K562 (cell line): ENCODE results near the gene RSPH10B. TPM values are rescaled to one million over a fixed set of nuclear protein-coding genes. Genes with fewer than 3 reads are reported as not detected.
"Not testable (repeated sequence)": the region's sequence is repeated elsewhere in the genome, so short reads cannot be mapped to it uniquely, and the experiment has no call there.

ENCODE experiments used
- ATAC-seq: fragments of 200-7000 bp; cut with Tn5 transposase; 3 replicates; pipeline ENCODE4 v1.9.1; 2020; ENCODE audit warnings: moderate library complexity
- BruUV-seq: library from RNA; stranded (reverse); fragments of 400-500 nt; replicated peaks from 2 replicates; lab custom pipeline; 2021; lab: Mats Ljungman, UMichigan
- CTCF ChIA-PET: fragments of 300-600 bp; formaldehyde crosslinking; extraction: SDS; loops from one replicate; lab custom pipeline; 2021; ENCODE audit warnings: low intra/inter-chr PET ratio; lab: Yijun Ruan, JAX
- POLR2A ChIA-PET: fragments of 300-600, 350-650 bp; sonication (Branson Sonifier 250); formaldehyde crosslinking; extraction: SDS; loops from one replicate; lab custom pipeline; 2021; ENCODE audit warnings: antibody characterized with exemption, inconsistent platforms; lab: Yijun Ruan, JAX
- DNase-seq, 4 experiments: peaks; one replicate each; pipeline versions ENCODE4 v3.0.0 to v3.0.0-alpha.2; 2011 to 2018; ENCODE audit warnings: low spot score in 3 of 4, mixed read lengths in 3 of 4; ENCODE audit errors: extremely low read depth in 1 of 4
- FAIRE-seq: peaks from 2 replicates; lab custom pipeline; 2011; peaks lifted over from hg19 to GRCh38; lab: Jason Lieb, UNC
- H2AFZ ChIP-seq: 2 replicates; pipeline ENCODE4 v1.6.0; 2011; ENCODE audit warnings: low read depth, low read length, control low read depth, inconsistent platforms
- H3K27ac ChIP-seq: fragments of 200-600 bp; 3 replicates; pipeline ENCODE4 v1.8.0; 2011; ENCODE audit warnings: low read depth, mild to moderate bottlenecking, control low read depth, inconsistent platforms, low read length, moderate library complexity, mixed read lengths; ENCODE audit errors: extremely low read depth
- H3K27me3 ChIP-seq, 2 experiments: fragments of 300-600 bp in 1 of 2; 2 replicates in 1 of 2; 3 replicates in 1 of 2; pipeline versions ENCODE4 v1.6.0 to v1.8.0; 2011; ENCODE audit warnings: inconsistent platforms in 2 of 2, low read length in 2 of 2, mild to moderate bottlenecking in 1 of 2, mixed read lengths in 1 of 2, moderate library complexity in 1 of 2; ENCODE audit not compliant: control insufficient read depth in 2 of 2, insufficient read depth in 2 of 2
- H3K36me3 ChIP-seq: fragments of 300-600 bp; 3 replicates; pipeline ENCODE4 v1.8.0; 2011; ENCODE audit warnings: mild to moderate bottlenecking, low read length, inconsistent platforms; ENCODE audit not compliant: control insufficient read depth, insufficient read depth
- H3K4me1 ChIP-seq, 2 experiments: fragments of 200-600 bp in 1 of 2; replicated peaks in 1 of 2; 2 replicates in 1 of 2; 3 replicates in 1 of 2; pipeline versions ENCODE4 v1.5.1 to v1.8.0; 2011; ENCODE audit warnings: inconsistent platforms in 2 of 2, low read length in 2 of 2, mild to moderate bottlenecking in 1 of 2, mixed read lengths in 1 of 2, moderate library complexity in 1 of 2; ENCODE audit not compliant: control insufficient read depth in 2 of 2, insufficient read depth in 2 of 2
- H3K4me2 ChIP-seq: 2 replicates; pipeline ENCODE4 v1.6.1; 2011; ENCODE audit warnings: low read length, control low read depth, inconsistent platforms, mixed read lengths; ENCODE audit not compliant: insufficient read depth
- H3K4me3 ChIP-seq: fragments of 200-600 bp; sonication (generic), shearing (Covaris generic); 2 replicates; pipeline ENCODE4 v1.5.1; 2016; ENCODE audit warnings: control low read depth, inconsistent platforms
- H3K79me2 ChIP-seq: fragments of 200-600 bp; 3 replicates; pipeline ENCODE4 v1.8.0; 2011; ENCODE audit warnings: low read length, inconsistent platforms; ENCODE audit not compliant: control insufficient read depth, insufficient read depth
- H3K9ac ChIP-seq, 2 experiments: 2 replicates each; pipeline versions ENCODE4 v1.6.0 to v1.6.1; 2011; ENCODE audit warnings: low read depth in 2 of 2, low read length in 2 of 2, control low read depth in 1 of 2, inconsistent platforms in 1 of 2, mild to moderate bottlenecking in 1 of 2, mixed read lengths in 1 of 2; ENCODE audit not compliant: insufficient read depth in 1 of 2
- H3K9me1 ChIP-seq: one replicate; pipeline ENCODE4 v1.6.0; 2011; ENCODE audit warnings: inconsistent platforms, mild to moderate bottlenecking, low read length, moderate library complexity; ENCODE audit not compliant: control insufficient read depth, insufficient read depth
- H3K9me3 ChIP-seq: replicated peaks from 2 replicates; pipeline ENCODE4 v1.5.1; 2011; ENCODE audit warnings: low read depth, low read length, inconsistent platforms; ENCODE audit not compliant: control insufficient read depth, insufficient read depth
- H4K20me1 ChIP-seq: replicated peaks from 2 replicates; pipeline ENCODE4 v1.6.1; 2011; ENCODE audit warnings: low read length, inconsistent platforms, mixed read lengths; ENCODE audit not compliant: control insufficient read depth, insufficient read depth
- WGBS: fragments of 100-300 bp; shearing (Covaris generic); methylation state at CpG from one replicate; pipeline ENCODE4 v1.1.6; 2016; ENCODE audit warnings: low coverage, mixed read lengths; ENCODE audit not compliant: insufficient coverage; ENCODE audit errors: missing lambda C conversion rate; 5-methylcytosine and 5-hydroxymethylcytosine counted together
- in situ Hi-C: fragments of 300-500 bp; cut with MboI; formaldehyde crosslinking; loops from 4 replicates; pipeline ENCODE4 v1.15.0; 2018; ENCODE audit warnings: inconsistent platforms, mixed read lengths
- intact Hi-C: fragments of 100-400 bp; cut with micrococcal nuclease; formaldehyde crosslinking; loops from 2 replicates; pipeline ENCODE4 v1.14.2; 2022
- polyA plus RNA-seq, 8 experiments: library from polyadenylated mRNA; depleted of rRNA in 4 of 8; stranded (reverse) in 5 of 8; unstranded in 3 of 8; fragments of >200 nt; fragmentation: Nextera tagmentation in 2 of 8; fragmentation: Illumina TruSeq in 1 of 8; extraction: Ambion mirVana in 2 of 8; extraction: Trizol in 1 of 8; gene quantifications; 2 replicates each; pipeline versions ENCODE4 v1.2.1 to v1.2.3, GENCODE V29; 2011 to 2014; ENCODE audit warnings: inconsistent platforms in 1 of 8, missing spikeins in 1 of 8
- total RNA-seq, 7 experiments: library from RNA; depleted of rRNA in 6 of 7; stranded (reverse); fragments of >200 nt in 6 of 7; fragmentation: Illumina TruSeq in 2 of 7; extraction: Trizol in 2 of 7; gene quantifications; 2 replicates each; pipeline versions ENCODE4 v1.2.1 to v1.2.3, GENCODE V29; 2011 to 2021; ENCODE audit warnings: low replicate concordance in 1 of 7
- TF ChIP-seq, protein P1 (sequence below): fragments of 200-800 bp; sonication (Bioruptor generic); IDR thresholded peaks from 2 replicates; pipeline ENCODE4 v1.6.1; 2017; ENCODE audit warnings: missing genetic modification characterization, missing compliant biosample characterization
- TF ChIP-seq, protein P2 (sequence below): fragments of 450-650 bp; IDR thresholded peaks from 2 replicates; pipeline ENCODE4 v1.6.1; 2016

The RSPH10B gene
- total and polyA plus RNA-seq, 9 of the 15 experiments (the other 6 are each of a cell fraction or from before 2014, with no cell fraction given), result 0.01 to 0.09 TPM; not detected in 7

DNA sequence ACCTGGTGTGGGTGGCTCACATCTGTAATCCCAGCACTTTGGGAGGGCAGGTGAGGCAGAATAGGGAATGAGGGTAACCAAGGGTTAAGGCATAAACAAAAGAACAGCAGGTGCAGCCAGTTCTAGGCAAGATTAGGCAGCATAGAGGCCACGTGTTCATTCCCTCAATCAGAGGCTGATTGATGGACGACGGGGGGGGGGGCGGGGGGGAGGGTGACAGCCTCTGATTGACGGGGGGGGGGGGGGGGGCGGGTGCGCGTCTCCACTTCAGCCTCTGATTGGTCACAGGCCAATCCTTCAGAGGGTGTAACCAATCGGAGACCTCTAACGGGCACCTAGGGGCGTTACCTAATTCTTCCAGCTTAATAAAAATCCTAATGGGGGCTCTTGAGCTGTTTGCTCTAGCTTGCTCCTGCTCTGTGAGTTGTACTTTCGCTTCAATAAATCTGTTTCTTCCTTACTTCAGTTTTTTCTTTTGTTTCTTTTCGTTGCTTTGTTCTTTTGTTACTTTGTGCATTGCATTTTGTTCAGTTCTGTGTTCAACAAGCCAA lies 73.0 kb downstream of the RSPH10B start:
- not testable (repeated sequence) for H3K9ac ChIP-seq

More for the DNA sequence above, 73.0 kb downstream of the RSPH10B start:
- H2AFZ ChIP-seq, H4K20me1 ChIP-seq, FAIRE-seq, H3K36me3 ChIP-seq, H3K27me3 ChIP-seq, in situ Hi-C loops, H3K9me1 ChIP-seq, H3K4me3 ChIP-seq, H3K4me2 ChIP-seq, BruUV-seq, H3K9me3 ChIP-seq, CTCF ChIA-PET, H3K27ac ChIP-seq, intact Hi-C loops, POLR2A ChIA-PET, H3K79me2 ChIP-seq, H3K4me1 ChIP-seq: not testable (repeated sequence)
- TF ChIP-seq, protein P1, sequence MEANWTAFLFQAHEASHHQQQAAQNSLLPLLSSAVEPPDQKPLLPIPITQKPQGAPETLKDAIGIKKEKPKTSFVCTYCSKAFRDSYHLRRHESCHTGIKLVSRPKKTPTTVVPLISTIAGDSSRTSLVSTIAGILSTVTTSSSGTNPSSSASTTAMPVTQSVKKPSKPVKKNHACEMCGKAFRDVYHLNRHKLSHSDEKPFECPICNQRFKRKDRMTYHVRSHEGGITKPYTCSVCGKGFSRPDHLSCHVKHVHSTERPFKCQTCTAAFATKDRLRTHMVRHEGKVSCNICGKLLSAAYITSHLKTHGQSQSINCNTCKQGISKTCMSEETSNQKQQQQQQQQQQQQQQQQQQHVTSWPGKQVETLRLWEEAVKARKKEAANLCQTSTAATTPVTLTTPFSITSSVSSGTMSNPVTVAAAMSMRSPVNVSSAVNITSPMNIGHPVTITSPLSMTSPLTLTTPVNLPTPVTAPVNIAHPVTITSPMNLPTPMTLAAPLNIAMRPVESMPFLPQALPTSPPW (CRISPR knock-in tag), result peak; percentile 80
- TF ChIP-seq, protein P2, sequence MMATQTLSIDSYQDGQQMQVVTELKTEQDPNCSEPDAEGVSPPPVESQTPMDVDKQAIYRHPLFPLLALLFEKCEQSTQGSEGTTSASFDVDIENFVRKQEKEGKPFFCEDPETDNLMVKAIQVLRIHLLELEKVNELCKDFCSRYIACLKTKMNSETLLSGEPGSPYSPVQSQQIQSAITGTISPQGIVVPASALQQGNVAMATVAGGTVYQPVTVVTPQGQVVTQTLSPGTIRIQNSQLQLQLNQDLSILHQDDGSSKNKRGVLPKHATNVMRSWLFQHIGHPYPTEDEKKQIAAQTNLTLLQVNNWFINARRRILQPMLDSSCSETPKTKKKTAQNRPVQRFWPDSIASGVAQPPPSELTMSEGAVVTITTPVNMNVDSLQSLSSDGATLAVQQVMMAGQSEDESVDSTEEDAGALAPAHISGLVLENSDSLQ, result 0 out of 2 replicates have a peak, but pooled peaks have one; percentile 17
- 35% methylated on average over 2 of the region's 13 CpGs for WGBS
- peak in 1 of 4 experiments; percentile 17 for DNase-seq
- ATAC-seq, result peak; percentile 74
